Coronary artery (tissue), 2 donors: ENCODE measurements around the gene C16orf54.
"Not testable (repeated sequence)": the region's sequence is repeated elsewhere in the genome, so short reads cannot be mapped to it uniquely, and the experiment has no call there.

Experiments
- DNase-seq: peaks from one replicate; pipeline ENCODE4 v3.0.0-alpha.2; 2017; ENCODE audit warnings: low spot score
- H3K27ac ChIP-seq, 2 donors: fragments of 200-600 bp; sonication (generic); one replicate each; pipeline ENCODE4 v1.5.1; 2016 to 2019
- H3K4me3 ChIP-seq: fragments of 200-600 bp; sonication (generic); 2 replicates; pipeline ENCODE4 v1.5.1; 2016; ENCODE audit warnings: mild to moderate bottlenecking, moderate library complexity
- CTCF ChIP-seq: fragments of 200-600 bp; sonication (generic); IDR thresholded peaks from one replicate; pipeline ENCODE4 v1.5.1; 2019; ENCODE audit warnings: antibody characterized with exemption

The C16orf54 gene

GRCh38 chr16:29743475-29743826 is 2.3 kb downstream of the C16orf54 start:
- no peak for TF ChIP-seq CTCF
- H3K27ac ChIP-seq: no peak overlapping the region
- H3K4me3 ChIP-seq: no peak overlapping the region
- no peak for DNase-seq

GRCh38 chr16:29742683-29743275 is 3.0 kb downstream of the C16orf54 start:
- Histone ChIP-seq H3K27ac (no peak overlapping the region), H3K4me3 (no peak overlapping the region)
- TF ChIP-seq CTCF: no peak
- no peak for DNase-seq

- DNase-seq, H3K27ac ChIP-seq, H3K4me3 ChIP-seq: not testable (repeated sequence)
These were observed 5.2 kb downstream of the C16orf54 start for GRCh38 chr16:29740630-29741015.

- H3K27ac ChIP-seq: not testable (repeated sequence)
These were observed 5.7 kb downstream of the C16orf54 start for GRCh38 chr16:29739927-29740629.

GRCh38 chr16:29738514-29738913 is 7.3 kb downstream of the C16orf54 start:
- DNase-seq: no peak
- TF ChIP-seq CTCF: no peak
- Histone ChIP-seq H3K27ac (no peak overlapping the region), H3K4me3 (no peak overlapping the region)

More at GRCh38 chr16:29739927-29740629, 5.7 kb downstream of the C16orf54 start:
- H3K4me3 ChIP-seq, DNase-seq: not testable (repeated sequence)

GRCh38 chr16:29737713-29738112 is 8.1 kb downstream of the C16orf54 start:
- H3K27ac ChIP-seq: no peak overlapping the region
- no peak for DNase-seq
- no peak for TF ChIP-seq CTCF
- no peak overlapping the region for H3K4me3 ChIP-seq

- DNase-seq: no peak
- Histone ChIP-seq H3K27ac (no peak overlapping the region), H3K4me3 (no peak overlapping the region)
- TF ChIP-seq CTCF: no peak
These were observed 9.0 kb downstream of the C16orf54 start for GRCh38 chr16:29736764-29737163.

GRCh38 chr16:29736112-29736511 is 9.7 kb downstream of the C16orf54 start:
- TF ChIP-seq CTCF: no peak
- no peak overlapping the region for H3K27ac ChIP-seq
- DNase-seq: no peak
- H3K4me3 ChIP-seq: no peak overlapping the region
